ENCODE results near the gene GEMIN7.

Gene GEMIN7

GRCh38 chr19:45063851-45064801 lies 14.9 kb upstream of the GEMIN7 start:
- DNase-seq (ENCODE audit: low spot score) = no peak
- no peak overlapping the region for H4K8ac ChIP-seq (ENCODE audit: low read depth, low read length)
- H3K9ac ChIP-seq (ENCODE audit: low read depth, low read length, poor library complexity) = no peak overlapping the region
- no peaks in the 10 kb centered on the region for H3K27me3 ChIP-seq (ENCODE audit: control insufficient read depth in 3 of 3, insufficient read depth in 3 of 3, low read depth in 1 of 3, low read length in 3 of 3)
- no peak overlapping the region for H3K14ac ChIP-seq (ENCODE audit: low read length)
- H2BK5ac ChIP-seq (ENCODE audit: low read length) = peak overlapping the region; percentile 24
- no peak overlapping the region for H3K4me2 ChIP-seq (ENCODE audit: insufficient read depth, low read length, poor library complexity, severe bottlenecking)
- no peak overlapping the region for H3K4me3 ChIP-seq (ENCODE audit: low read length in 2 of 2)
- H2BK15ac ChIP-seq (ENCODE audit: low read length) = no peak overlapping the region
- no peaks in the 10 kb centered on the region for H3K4me1 ChIP-seq (ENCODE audit: control insufficient read depth in 2 of 2, insufficient read depth in 1 of 2, low read depth in 1 of 2, low read length in 2 of 2)
- H2BK120ac ChIP-seq (ENCODE audit: low read depth, low read length) = no peak overlapping the region
- H2BK12ac ChIP-seq (ENCODE audit: low read length) = no peak overlapping the region
- peaks cover 60 to 93% of the 10 kb centered on the region in 2 donors for H3K36me3 ChIP-seq (replicated peaks in 1 of 2; ENCODE audit: control insufficient read depth in 2 of 2, insufficient read depth in 2 of 2, low read length in 2 of 2)
- peaks cover 17% of the 10 kb centered on the region for H3K79me1 ChIP-seq (ENCODE audit: low read depth, low read length)
- H3K4ac ChIP-seq (ENCODE audit: low read length) = no peak overlapping the region
- no peak overlapping the region for H4K91ac ChIP-seq (ENCODE audit: low read depth, low read length, poor library complexity)
- WGBS, 2 donors (ENCODE audit: extremely low coverage in 2 of 2, insufficient read length in 2 of 2, insufficient replicate concordance in 1 of 2) = no CpG with 5 or more reads among the region's 85 CpGs
- no peak overlapping the region for H3K27ac ChIP-seq (replicated peaks; ENCODE audit: low read length)
- no peak overlapping the region for H3K18ac ChIP-seq (ENCODE audit: low read length)
- H3K23ac ChIP-seq (ENCODE audit: low read depth, low read length, poor library complexity) = no peak overlapping the region
- H3K9me3 ChIP-seq (replicated peaks in 1 of 2; ENCODE audit: control insufficient read depth in 2 of 2, insufficient read depth in 1 of 2, low read depth in 1 of 2, low read length in 2 of 2) = no peaks in the 10 kb centered on the region
- H2AFZ ChIP-seq (ENCODE audit: low read length) = no peak overlapping the region
- H2AK5ac ChIP-seq (ENCODE audit: low read depth, low read length) = no peak overlapping the region

GRCh38 chr19:45066921-45067661 lies 12.0 kb upstream of the GEMIN7 start:
- H4K91ac ChIP-seq (ENCODE audit: low read depth, low read length, poor library complexity) = no peak overlapping the region
- H3K27ac ChIP-seq (replicated peaks; ENCODE audit: low read length) = no peak overlapping the region
- H3K9me3 ChIP-seq (replicated peaks in 1 of 2; ENCODE audit: control insufficient read depth in 2 of 2, insufficient read depth in 1 of 2, low read depth in 1 of 2, low read length in 2 of 2) = no peaks in the 10 kb centered on the region
- H3K4me2 ChIP-seq (ENCODE audit: insufficient read depth, low read length, poor library complexity, severe bottlenecking) = no peak overlapping the region
- no peak overlapping the region for H3K14ac ChIP-seq (ENCODE audit: low read length)
- no peak overlapping the region for H2BK12ac ChIP-seq (ENCODE audit: low read length)
- peaks cover 15% of the 10 kb centered on the region for H3K79me1 ChIP-seq (ENCODE audit: low read depth, low read length)
- H3K27me3 ChIP-seq (ENCODE audit: control insufficient read depth in 3 of 3, insufficient read depth in 3 of 3, low read depth in 1 of 3, low read length in 3 of 3) = no peaks in the 10 kb centered on the region
- H3K9ac ChIP-seq (ENCODE audit: low read depth, low read length, poor library complexity) = no peak overlapping the region
- H3K18ac ChIP-seq (ENCODE audit: low read length) = no peak overlapping the region
- H3K4me3 ChIP-seq (ENCODE audit: low read length in 2 of 2) = peak overlapping the region in 1 of 2 donors; percentile 42
- no peak overlapping the region for H2AK5ac ChIP-seq (ENCODE audit: low read depth, low read length)
- no peak overlapping the region for H2AFZ ChIP-seq (ENCODE audit: low read length)
- peak overlapping the region; percentile 34 for H3K23ac ChIP-seq (ENCODE audit: low read depth, low read length, poor library complexity)
- no peak overlapping the region for H2BK5ac ChIP-seq (ENCODE audit: low read length)
- no CpG with 5 or more reads among the region's 38 CpGs for WGBS, 2 donors (ENCODE audit: extremely low coverage in 2 of 2, insufficient read length in 2 of 2, insufficient replicate concordance in 1 of 2)
- no peak overlapping the region for H4K8ac ChIP-seq (ENCODE audit: low read depth, low read length)
- H3K4me1 ChIP-seq (ENCODE audit: control insufficient read depth in 2 of 2, insufficient read depth in 1 of 2, low read depth in 1 of 2, low read length in 2 of 2) = no peaks in the 10 kb centered on the region
- H2BK15ac ChIP-seq (ENCODE audit: low read length) = no peak overlapping the region
- no peak for DNase-seq (ENCODE audit: low spot score)
- no peak overlapping the region for H2BK120ac ChIP-seq (ENCODE audit: low read depth, low read length)
- H3K4ac ChIP-seq (ENCODE audit: low read length) = no peak overlapping the region
- H3K36me3 ChIP-seq (replicated peaks in 1 of 2; ENCODE audit: control insufficient read depth in 2 of 2, insufficient read depth in 2 of 2, low read length in 2 of 2) = peaks cover 49 to 88% of the 10 kb centered on the region in 2 donors

- no peak overlapping the region for H2AFZ ChIP-seq (ENCODE audit: low read length)
- no peak overlapping the region for H2AK5ac ChIP-seq (ENCODE audit: low read depth, low read length)
- no peak overlapping the region for H2BK12ac ChIP-seq (ENCODE audit: low read length)
- no peak overlapping the region for H4K8ac ChIP-seq (ENCODE audit: low read depth, low read length)
- H3K4me3 ChIP-seq (ENCODE audit: low read length in 2 of 2) = no peak overlapping the region
- no peaks in the 10 kb centered on the region for H3K4me1 ChIP-seq (ENCODE audit: control insufficient read depth in 2 of 2, insufficient read depth in 1 of 2, low read depth in 1 of 2, low read length in 2 of 2)
- no peak overlapping the region for H3K14ac ChIP-seq (ENCODE audit: low read length)
- H3K79me1 ChIP-seq (ENCODE audit: low read depth, low read length) = peaks cover 15% of the 10 kb centered on the region
- H2BK15ac ChIP-seq (ENCODE audit: low read length) = no peak overlapping the region
- H3K27ac ChIP-seq (replicated peaks; ENCODE audit: low read length) = no peak overlapping the region
- H3K9me3 ChIP-seq (replicated peaks in 1 of 2; ENCODE audit: control insufficient read depth in 2 of 2, insufficient read depth in 1 of 2, low read depth in 1 of 2, low read length in 2 of 2) = no peaks in the 10 kb centered on the region
- H3K36me3 ChIP-seq (replicated peaks in 1 of 2; ENCODE audit: control insufficient read depth in 2 of 2, insufficient read depth in 2 of 2, low read length in 2 of 2) = peaks cover 46 to 80% of the 10 kb centered on the region in 2 donors
- H3K18ac ChIP-seq (ENCODE audit: low read length) = no peak overlapping the region
- H3K4me2 ChIP-seq (ENCODE audit: insufficient read depth, low read length, poor library complexity, severe bottlenecking) = no peak overlapping the region
- no peaks in the 10 kb centered on the region for H3K27me3 ChIP-seq (ENCODE audit: control insufficient read depth in 3 of 3, insufficient read depth in 3 of 3, low read depth in 1 of 3, low read length in 3 of 3)
- H3K23ac ChIP-seq (ENCODE audit: low read depth, low read length, poor library complexity) = no peak overlapping the region
- DNase-seq (ENCODE audit: low spot score) = no peak
- no peak overlapping the region for H3K4ac ChIP-seq (ENCODE audit: low read length)
- no peak overlapping the region for H3K9ac ChIP-seq (ENCODE audit: low read depth, low read length, poor library complexity)
- H2BK120ac ChIP-seq (ENCODE audit: low read depth, low read length) = no peak overlapping the region
- WGBS, 2 donors (ENCODE audit: extremely low coverage in 2 of 2, insufficient read length in 2 of 2, insufficient replicate concordance in 1 of 2) = no CpG with 5 or more reads among the region's 10 CpGs
- H2BK5ac ChIP-seq (ENCODE audit: low read length) = no peak overlapping the region
- no peak overlapping the region for H4K91ac ChIP-seq (ENCODE audit: low read depth, low read length, poor library complexity)
Observed at GRCh38 chr19:45068041-45068440, 11.0 kb upstream of the GEMIN7 start.

GRCh38 chr19:45069056-45069455 lies 10.0 kb upstream of the GEMIN7 start:
- H3K23ac ChIP-seq (ENCODE audit: low read depth, low read length, poor library complexity) = no peak overlapping the region
- no peak for DNase-seq (ENCODE audit: low spot score)

More at GRCh38 chr19:45069056-45069455, 10.0 kb upstream of the GEMIN7 start:
- Histone ChIP-seq H3K4ac (ENCODE audit: low read length) (no peak overlapping the region), H3K79me1 (ENCODE audit: low read depth, low read length) (peaks cover 15% of the 10 kb centered on the region), H3K36me3 (replicated peaks in 1 of 2; ENCODE audit: control insufficient read depth in 2 of 2, insufficient read depth in 2 of 2, low read length in 2 of 2) (peaks cover 39 to 70% of the 10 kb centered on the region in 2 donors), H3K4me1 (ENCODE audit: control insufficient read depth in 2 of 2, insufficient read depth in 1 of 2, low read depth in 1 of 2, low read length in 2 of 2) (no peaks in the 10 kb centered on the region), H3K4me3 (ENCODE audit: low read length in 2 of 2) (peak overlapping the region in 1 of 2 donors; percentile 52), H2BK15ac (ENCODE audit: low read length) (no peak overlapping the region), H2BK5ac (ENCODE audit: low read length) (no peak overlapping the region), H3K14ac (ENCODE audit: low read length) (no peak overlapping the region), H3K9ac (ENCODE audit: low read depth, low read length, poor library complexity) (no peak overlapping the region), H3K27me3 (ENCODE audit: control insufficient read depth in 3 of 3, insufficient read depth in 3 of 3, low read depth in 1 of 3, low read length in 3 of 3) (no peaks in the 10 kb centered on the region), H2AK5ac (ENCODE audit: low read depth, low read length) (no peak overlapping the region), H4K91ac (ENCODE audit: low read depth, low read length, poor library complexity) (no peak overlapping the region), H2AFZ (ENCODE audit: low read length) (no peak overlapping the region), H2BK120ac (ENCODE audit: low read depth, low read length) (no peak overlapping the region), H2BK12ac (ENCODE audit: low read length) (no peak overlapping the region), H3K27ac (replicated peaks; ENCODE audit: low read length) (no peak overlapping the region), H3K4me2 (ENCODE audit: insufficient read depth, low read length, poor library complexity, severe bottlenecking) (no peak overlapping the region), H3K9me3 (replicated peaks in 1 of 2; ENCODE audit: control insufficient read depth in 2 of 2, insufficient read depth in 1 of 2, low read depth in 1 of 2, low read length in 2 of 2) (no peaks in the 10 kb centered on the region), H4K8ac (ENCODE audit: low read depth, low read length) (no peak overlapping the region), H3K18ac (ENCODE audit: low read length) (no peak overlapping the region)
- no CpG with 5 or more reads among the region's 13 CpGs for whole genome bisulfite sequencing, 2 donors (ENCODE audit: extremely low coverage in 2 of 2, insufficient read length in 2 of 2, insufficient replicate concordance in 1 of 2)

Measured in neuronal stem cell (in vitro differentiated cells).